DMS53 treated with DMSO at 0.1 percent for 48 hours (cell line): ENCODE data around the gene MGME1.

Source experiments
- DNase-seq: peaks from one replicate; lab custom pipeline; 2025; ENCODE audit not compliant: unreplicated experiment; lab: John Stamatoyannopoulos, UW

Gene MGME1

DNA sequence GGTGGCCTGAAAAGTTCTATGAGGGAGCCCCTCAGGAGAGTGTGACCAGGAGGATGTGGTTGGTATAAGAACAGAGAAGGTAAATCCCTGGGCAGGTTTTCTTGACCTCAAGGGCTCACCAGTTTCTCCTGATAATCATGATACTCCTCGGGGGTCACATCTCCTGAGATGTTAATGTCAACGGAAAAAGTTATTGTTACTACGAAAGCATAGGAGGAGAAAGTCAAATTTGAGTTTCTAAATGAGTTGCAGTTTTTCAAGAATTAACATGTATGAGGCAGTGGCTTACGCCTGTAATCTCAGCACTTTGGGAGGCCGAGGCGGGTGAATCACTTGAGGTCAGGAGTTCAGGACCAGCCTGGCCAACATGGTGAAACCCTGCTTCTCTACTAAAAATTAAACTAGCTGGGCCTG lies 23.4 kb downstream of the MGME1 start:
- no peak for DNase-seq

DNA sequence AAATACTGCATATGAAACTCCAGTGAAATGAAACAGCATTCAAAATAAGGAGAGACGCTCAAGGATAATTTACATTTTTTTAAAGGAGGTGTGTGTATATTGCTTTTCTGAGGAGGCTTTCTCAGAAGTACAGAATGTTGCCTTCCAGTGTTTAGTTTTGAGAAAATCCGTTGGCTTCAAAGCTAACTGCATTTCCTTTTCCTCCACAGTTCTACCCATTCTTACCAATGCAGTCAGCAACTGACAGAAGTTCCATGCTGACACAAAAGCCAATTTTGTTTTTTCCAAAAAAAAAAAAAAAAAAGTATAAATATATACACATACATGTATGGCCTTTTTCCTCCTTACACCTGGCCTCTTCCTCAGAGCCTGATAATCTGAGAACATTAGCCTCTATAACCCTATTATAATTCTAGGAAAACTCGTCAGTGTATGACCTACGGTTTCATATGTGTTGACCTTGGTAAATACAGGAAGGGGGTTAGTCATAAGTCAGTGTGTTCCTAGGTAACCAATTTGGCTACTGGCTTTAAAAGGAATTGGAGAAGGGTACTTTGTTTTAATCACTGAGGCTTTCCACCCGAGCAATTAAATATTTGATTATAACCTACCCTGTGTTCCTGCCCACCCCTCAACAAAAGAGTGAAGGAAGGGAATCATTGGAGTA lies 24.2 kb downstream of the MGME1 start:
- DNase-seq, result peak; percentile 10

DNA sequence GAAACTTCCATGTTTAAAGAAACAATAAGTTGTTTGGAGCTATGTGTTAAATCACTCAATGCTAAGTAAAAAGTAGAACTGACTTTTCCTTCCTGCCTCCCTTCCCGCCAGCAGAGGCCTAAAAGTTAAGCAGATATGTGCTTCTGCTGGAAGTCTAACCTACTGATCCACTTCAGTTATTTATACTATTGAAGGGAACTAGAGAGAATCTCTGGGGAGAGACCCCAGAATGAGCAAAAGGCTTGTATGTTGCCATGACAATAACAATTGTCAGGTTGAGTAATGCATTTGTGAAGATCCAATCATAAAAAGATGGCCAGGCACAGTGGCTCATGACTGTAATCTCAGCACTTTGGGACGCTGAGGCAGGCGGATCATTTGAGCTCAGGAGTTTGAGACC lies 24.7 kb downstream of the MGME1 start:
- no peak for DNase-seq

DNA sequence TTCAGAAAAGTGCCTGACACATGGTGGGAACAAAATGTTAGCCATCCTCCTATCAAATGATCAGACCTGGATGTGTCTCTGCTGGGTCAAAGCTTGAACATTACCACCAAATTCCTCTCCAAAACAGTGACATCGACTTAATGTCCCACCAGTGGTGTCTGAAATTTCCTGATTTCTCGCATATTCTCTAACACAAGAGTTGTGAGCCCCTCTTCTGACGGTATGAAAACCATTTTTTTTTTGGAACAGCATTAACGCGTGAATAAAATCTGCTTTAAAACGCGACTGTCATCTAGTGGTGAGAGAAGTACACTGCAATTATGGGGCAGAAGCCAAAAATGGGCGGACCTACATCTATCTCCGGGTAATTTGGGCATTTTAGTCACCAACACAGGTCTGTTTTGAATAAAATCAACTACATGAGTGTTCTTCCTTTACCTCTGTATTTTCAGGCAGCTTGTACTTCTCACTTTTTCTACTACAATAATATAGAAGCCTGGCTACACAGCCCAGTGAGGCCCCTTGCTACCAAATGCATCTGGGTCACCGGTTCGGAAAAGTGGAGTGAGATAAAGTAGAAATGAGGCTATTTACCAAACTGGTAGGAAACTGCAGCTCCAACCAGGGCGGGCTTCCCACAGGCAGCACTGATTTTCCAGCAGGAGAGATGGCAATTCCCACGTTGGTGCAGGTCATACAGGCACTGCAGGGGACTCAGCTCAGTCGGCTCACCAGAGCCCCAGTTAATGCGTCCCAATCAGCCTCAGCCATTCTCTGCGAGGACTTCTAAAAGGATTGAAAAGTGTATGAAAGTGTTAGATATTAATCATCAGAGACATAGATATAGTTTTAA lies 27.4 kb downstream of the MGME1 start:
- peak; percentile 23 for DNase-seq

DNA sequence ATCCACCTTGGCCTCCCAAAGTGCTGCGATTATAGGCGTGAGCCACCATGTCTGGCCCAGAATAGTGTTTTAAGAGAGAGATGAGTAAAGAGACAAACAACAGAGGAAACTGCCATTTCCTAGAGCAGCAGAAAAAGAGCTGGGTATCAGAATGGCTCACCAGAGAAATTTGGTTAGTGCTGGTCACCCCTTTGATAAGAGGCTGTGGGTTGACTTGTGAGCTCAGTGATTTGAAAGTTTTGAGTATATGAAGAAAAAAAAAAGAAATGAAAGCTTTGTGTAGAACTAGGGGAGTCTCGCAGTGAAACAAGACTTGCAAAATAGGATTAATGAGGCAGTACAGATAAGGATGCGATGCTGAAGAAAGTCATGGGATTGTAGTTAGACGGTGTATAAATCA lies 29.6 kb downstream of the MGME1 start:
- no peak for DNase-seq

DNA sequence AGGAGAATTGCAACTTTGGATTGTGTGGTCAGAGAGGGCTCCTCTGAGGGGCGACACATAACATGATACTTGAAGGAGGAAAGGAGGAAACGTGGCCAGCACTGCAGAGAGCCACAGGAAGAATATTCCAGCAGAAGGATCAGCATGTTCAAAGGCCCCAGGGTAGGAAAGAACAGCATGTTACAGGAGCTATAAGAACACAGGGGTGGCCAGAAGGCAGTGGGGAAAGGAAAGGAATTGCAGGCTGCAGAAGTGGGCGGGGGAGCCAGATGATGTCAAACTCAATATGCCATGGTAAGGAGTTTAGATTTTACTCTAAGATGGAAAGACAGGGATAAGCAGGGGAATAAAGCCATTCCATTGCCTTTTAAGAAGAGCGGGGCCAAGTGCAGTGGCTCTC lies 30.7 kb downstream of the MGME1 start:
- no peak for DNase-seq

DNA sequence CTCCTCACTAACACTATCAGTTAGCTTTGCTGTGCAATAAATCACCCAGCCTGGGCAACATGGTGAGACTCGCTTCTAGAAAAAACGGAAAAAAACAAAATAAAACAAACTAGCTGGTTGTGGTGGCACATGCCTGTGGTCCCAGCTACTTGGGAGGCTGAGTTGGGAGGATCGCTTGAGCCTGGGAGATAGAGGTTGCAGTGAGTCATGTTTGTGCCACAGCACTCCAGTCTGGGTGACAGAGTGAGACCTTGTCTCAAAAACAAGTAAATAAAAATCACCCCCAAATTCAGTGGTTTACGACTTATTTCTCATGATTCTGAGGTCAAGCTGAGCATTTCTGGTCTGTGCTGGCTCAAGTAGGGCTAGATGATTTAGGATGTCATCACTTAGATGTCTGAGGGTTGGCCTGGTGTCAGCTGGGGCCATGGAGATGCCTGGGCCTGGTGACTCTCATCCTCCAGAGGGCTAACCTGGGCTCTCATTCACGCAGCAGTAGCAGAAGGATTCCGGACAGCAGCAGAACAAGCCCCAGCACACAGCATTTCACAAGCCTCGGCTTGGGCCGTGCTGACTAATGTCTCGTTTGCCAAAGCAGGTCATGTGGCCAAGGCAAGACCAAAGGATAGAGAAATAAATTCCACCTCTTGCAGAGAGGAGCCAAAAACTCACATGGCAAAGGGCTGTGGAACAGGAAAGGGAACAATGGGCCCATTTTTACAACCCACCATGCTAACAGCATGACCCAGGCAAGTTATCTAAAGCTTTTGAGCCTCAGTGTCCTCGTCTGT lies 32.5 kb downstream of the MGME1 start:
- DNase-seq, result no peak

DNA sequence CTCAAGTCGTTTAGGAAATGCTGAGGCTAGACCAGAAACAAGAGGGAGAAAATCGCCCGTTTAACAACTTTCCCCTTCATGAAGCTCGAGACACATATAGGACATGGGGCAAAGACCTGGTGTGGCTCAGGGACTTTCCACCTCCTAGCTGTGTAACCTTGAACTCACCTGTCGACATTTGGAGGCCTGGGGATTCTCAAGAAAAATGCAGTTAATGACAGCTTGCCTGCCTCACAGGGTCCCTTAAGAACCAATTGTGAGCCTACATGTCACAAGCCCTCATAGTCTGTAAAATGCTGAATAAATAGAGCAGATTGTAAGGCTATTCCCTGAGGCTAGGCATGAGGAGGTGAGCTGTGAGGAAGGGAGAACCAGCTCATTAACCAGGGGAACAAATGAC lies 35.1 kb downstream of the MGME1 start:
- DNase-seq, result no peak

DNA sequence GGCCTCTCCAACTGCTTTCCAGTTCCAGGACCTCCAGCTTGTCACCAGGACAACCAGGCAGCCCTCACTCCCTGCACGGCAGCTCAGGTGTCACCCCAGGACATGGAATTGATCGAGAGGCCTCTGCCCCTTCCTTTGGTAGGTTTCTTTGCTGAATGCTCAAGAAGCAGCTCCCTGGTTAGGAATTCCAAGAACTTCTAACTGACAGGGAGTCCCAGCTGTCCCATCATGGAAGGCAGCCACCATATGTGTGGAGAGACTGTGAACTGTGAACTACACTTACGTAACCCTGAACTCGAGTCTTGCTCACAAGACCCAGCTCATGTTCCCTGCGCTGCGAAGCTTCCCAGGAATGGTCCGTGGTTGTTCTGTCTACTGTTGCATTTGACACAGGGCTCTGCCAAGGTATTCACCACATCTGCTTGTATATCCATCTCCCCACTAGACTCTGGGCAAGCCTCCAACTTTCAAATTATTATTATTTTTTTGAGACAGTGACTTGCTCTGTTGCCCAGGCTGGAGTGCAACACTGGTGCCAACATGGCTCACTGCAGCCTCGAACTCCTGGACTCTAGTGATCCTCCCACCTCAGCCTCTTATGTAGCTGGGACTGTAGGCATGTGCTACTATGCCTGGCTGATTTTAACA lies 35.7 kb downstream of the MGME1 start:
- DNase-seq, result no peak

DNA sequence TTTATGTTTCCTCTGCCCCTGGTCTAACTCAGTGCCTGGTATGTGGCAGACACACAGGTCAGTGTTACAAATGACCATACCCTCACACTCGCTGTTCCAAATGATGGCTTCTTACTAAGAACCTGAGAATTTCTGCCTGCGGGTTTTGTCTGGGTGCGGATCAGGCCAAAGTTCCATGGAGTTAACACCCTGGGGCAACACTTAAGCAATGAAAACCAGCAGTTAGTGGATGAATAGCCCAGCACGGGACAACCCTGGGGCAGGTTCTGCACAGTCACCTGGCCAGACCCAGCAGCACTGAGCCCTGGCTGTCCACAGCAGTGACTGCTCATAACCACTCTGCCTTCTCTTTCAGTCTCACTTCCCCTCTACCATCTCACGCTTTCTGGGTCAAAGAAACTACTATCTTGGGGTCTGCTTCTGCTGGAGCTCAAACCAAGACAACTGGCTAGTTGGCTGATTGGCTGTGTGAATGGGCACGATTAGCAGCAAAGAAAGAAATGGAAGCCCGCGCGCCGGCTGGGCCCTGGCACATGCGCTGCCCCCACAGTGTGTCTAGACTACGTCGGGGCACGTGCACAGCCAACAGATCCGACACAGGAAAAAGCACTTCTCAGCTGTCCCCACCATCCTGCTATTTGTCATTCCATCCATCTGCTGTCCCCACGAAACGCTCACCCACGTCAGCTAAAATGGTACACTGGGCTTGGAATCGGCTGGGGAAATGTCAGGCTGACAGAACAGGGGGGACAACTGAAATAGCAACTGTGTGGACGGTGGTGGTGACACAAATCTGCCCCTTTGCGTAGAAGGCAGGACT lies 36.6 kb downstream of the MGME1 start:
- DNase-seq, result no peak

DNA sequence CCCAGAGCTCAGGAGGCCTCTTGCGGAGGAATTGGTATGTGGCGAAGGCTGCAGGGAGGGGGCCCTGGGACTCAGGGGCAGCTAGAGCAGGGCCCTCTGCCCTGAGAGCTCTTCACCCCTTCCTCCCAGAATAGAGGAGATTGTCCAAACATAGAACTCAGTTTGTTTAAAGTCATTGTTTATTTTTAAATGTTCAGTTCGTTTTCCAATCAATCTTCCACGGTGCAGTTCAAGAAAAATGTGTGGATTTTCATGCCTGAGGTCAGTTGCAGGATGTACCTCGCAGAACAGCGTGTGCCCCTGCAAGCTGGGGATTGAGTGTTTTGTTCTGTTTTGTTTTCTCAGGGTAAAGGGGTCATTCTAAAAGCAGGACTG lies 37.2 kb downstream of the MGME1 start:
- DNase-seq, result no peak

DNA sequence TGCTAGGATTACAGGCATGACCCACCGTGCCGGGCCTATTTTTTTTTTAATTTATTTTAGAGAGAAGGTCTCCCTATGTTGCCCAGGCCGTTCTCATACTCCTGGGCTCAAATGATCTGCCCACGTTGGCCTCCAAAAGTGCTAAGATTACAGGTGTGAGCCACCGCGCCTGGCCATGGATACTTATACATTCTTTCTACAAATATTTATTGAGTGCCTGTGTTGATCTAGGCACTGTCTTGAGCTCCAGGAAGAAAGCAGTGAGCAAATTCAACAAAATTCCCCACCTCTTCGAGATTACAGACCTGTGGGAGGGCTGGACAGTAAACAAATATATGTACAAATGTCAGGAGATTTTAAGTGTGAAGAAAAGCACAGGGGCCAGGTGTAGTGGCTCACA lies 37.9 kb downstream of the MGME1 start:
- DNase-seq, result no peak

DNA sequence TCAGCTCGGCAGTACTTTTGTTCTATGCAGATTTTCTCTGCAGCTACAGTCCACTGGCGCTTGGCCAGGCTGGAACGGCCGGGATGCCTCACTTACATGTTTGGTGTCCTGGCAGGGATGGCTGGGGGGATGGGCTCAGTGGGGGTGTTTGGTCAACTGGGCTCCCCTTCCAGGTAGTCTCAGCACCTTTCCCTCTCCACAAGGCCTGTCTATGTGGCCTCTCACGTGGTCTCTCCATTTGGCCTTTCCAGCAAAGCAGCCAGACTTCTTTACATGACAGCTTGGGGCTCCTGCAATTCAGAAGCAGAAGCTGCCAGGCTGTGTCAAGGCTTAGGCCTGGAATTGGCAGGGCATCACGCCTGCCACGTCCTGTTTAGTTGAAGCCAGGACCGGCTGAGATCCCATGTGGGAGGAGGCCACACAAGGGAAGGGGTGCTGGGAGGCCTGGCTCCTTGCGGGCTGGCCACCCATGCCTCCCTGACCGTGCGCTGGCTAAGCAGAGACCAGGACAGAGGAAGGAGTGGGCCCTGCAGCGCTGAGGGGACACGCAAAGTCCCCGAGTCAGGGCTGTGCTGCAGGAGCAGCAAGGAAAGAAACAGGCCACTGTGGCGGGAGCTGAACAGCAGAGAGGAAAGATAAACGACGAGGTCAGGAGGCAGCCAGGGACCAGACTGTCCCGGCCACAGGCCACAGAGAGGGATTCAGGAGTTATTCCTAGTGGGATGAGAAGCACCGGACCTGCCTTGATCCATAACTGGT lies 38.9 kb downstream of the MGME1 start:
- DNase-seq, result no peak

DNA sequence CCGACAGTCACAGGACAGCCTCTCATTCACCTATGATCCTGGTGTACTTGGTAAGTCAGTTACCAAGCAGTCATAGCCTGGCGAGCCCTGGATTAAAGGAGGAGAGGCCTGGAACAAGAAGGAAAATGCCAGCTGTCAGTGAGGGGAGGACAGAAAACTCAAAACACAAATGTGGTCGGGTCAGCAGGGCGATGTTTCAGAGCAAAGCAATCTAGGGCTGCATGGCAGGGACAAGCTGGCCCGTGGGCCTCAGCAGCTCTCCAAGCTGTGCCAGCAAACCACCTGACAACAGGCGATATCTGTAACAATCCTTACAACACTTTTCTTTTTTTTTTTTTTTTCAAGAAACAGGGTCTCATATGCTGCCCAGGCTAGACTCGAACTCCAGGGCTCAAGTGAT lies 40.3 kb downstream of the MGME1 start:
- DNase-seq, result no peak

DNA sequence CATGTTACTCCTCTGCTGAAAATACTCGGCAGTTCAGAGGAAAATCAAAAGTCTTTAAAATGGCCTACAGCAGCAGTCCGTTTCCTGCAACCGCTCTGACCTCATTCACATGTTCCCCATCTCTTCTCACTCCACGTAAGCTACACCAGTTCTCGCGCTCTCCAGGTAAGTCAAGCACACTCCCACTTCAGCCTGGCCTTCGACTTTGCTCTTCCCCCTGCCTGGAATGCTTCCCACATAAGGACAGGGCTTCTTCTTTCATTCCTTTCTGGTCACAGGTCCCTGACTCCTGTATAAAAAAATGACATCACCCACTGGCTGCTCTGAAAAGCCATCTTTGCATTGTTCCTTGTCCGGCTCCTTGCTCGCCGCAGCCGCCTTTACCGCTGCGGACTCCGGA lies 42.7 kb downstream of the MGME1 start:
- no peak for DNase-seq

DNA sequence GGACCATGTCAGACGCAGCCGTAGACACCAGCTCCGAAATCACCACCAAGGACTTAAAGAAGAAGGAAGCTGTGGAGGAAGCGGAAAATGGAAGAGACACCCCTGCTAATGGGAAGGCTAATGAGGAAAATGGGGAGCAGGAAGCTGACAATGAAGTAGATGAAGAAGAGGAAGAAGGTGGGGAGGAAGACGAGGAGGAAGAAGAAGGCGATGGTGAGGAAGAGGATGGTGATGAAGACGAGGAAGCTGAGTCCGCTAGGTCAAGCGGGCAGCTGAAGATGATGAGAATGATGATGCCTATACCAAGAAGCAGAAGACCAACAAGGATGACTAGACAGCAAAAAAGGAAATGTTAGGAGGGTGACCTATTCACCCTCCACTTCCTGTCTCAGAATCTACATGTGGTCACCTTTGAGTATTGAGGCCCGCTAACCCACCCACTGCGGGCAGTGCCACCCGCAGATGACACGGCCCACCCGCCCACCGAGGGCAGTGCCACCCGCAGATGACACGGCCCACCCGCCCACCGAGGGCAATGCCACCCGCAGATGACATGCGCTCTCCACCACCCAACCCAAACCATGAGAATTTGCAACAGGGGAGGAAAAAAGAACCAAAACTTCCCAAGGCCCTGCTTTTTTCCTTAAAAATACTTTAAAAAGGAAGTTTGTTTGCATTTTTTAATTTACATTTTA lies 43.3 kb downstream of the MGME1 start:
- no peak for DNase-seq

DNA sequence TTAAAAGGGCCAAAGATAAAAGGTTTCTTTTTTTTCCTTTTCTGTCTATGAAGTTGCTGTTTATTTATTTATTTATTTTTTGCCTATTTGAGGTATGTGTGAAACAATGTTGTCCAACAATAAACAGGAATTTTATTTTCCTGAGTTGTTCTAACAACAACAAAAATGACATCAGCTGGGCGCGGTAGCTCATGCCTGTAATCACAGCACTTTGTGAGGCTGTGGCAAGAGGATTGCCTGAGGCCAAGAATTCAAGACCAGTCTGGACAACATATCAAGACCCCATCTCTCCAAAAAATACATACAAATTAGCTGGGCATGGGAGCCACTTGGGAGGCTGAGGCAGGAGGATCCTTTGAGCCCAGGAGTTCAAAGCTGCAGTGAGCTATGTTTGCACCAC lies 44.1 kb downstream of the MGME1 start:
- DNase-seq, result no peak

DNA sequence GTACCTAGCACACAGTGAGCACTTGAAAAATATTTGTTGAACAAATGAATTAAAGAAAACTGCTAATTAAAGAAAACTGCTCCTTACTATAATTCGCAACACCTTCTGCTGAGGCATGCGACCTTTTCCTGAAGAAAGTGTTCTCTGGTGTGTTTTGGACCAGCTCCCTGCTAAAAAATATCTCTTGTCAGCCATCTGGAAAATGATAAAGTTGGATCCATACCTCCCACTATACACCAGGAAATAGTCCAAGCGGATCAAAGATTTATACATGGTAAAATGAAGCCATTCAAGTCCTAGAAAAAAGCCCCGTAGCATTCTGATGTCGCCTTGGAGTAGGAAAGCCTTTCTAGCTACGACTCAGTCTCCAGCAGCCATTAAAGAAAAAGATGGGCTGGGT lies 45.6 kb downstream of the MGME1 start:
- no peak for DNase-seq

DNA sequence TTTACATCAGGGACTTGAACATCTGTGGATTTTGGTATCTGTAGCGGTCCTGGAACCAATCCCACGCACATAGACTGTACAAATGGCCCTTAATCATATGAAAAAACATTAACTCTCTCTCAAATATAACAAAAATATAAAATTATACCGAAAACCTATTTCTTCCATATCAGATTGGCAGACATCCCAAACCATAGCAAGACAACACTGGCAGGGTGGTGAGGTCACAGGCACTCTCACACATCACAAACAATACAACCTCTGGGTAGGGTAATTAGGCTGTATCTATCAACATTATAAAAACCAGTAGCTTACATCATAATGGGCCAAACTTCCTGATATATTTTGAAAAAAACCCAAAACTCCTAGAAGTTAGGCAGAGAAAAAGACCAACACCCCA lies 48.0 kb downstream of the MGME1 start:
- no peak for DNase-seq
